Liver (tissue), 9 donors: ENCODE results near the gene USP15. TPM values are rescaled to one million over a fixed set of nuclear protein-coding genes. Genes with fewer than 3 reads are reported as not detected.

ENCODE experiments used
- DNase-seq: peaks from one replicate; pipeline ENCODE4 v3.0.0-alpha.2; 2017; ENCODE audit warnings: low spot score
- H3K27ac ChIP-seq, 2 donors: one replicate each; pipeline ENCODE4 v1.7.0; 2013; ENCODE audit warnings: inconsistent platforms in 2 of 2, low read length in 2 of 2, control low read depth in 1 of 2, low read depth in 1 of 2, mild to moderate bottlenecking in 1 of 2
- H3K27me3 ChIP-seq, 4 donors: one replicate each; pipeline versions ENCODE4 v1.6.1 to v1.7.0; 2013; ENCODE audit warnings: low read length in 3 of 4, inconsistent platforms in 1 of 4, mild to moderate bottlenecking in 1 of 4, moderate library complexity in 1 of 4; ENCODE audit not compliant: control insufficient read depth in 4 of 4, insufficient read depth in 4 of 4
- H3K36me3 ChIP-seq, 4 donors: one replicate each; pipeline versions ENCODE4 v1.6.1 to v1.7.0; 2013; ENCODE audit warnings: low read length in 3 of 4, mild to moderate bottlenecking in 3 of 4, low read depth in 1 of 4, moderate library complexity in 1 of 4; ENCODE audit not compliant: control insufficient read depth in 4 of 4, insufficient read depth in 3 of 4
- H3K4me1 ChIP-seq, 4 donors: one replicate each; pipeline versions ENCODE4 v1.6.1 to v1.7.0; 2013; ENCODE audit warnings: low read length in 3 of 4, mild to moderate bottlenecking in 3 of 4, moderate library complexity in 1 of 4; ENCODE audit not compliant: control insufficient read depth in 4 of 4, insufficient read depth in 4 of 4
- H3K4me3 ChIP-seq, 3 donors: one replicate each; pipeline versions ENCODE4 v1.6.1 to v1.7.0; 2013; ENCODE audit warnings: low read length in 3 of 3, control low read depth in 1 of 3, low read depth in 1 of 3, mild to moderate bottlenecking in 1 of 3
- H3K9ac ChIP-seq, 2 donors: one replicate each; pipeline ENCODE4 v1.7.0; 2013; ENCODE audit warnings: low read length in 2 of 2, mild to moderate bottlenecking in 2 of 2, moderate library complexity in 2 of 2, control low read depth in 1 of 2, low read depth in 1 of 2
- H3K9me3 ChIP-seq, 4 donors: one replicate each; pipeline versions ENCODE4 v1.6.1 to v1.7.0; 2013; ENCODE audit warnings: low read length in 3 of 4; ENCODE audit not compliant: control insufficient read depth in 4 of 4
- EGR1 ChIP-seq, 2 donors: IDR thresholded peaks; 2 replicates each; pipeline ENCODE4 v1.6.1; 2016 to 2018; ENCODE audit warnings: antibody characterized with exemption in 2 of 2, low read depth in 2 of 2
- FOXA1 ChIP-seq: IDR thresholded peaks from 2 replicates; pipeline ENCODE4 v1.6.1; 2016; ENCODE audit warnings: antibody characterized with exemption
- FOXA2 ChIP-seq: IDR thresholded peaks from 2 replicates; pipeline ENCODE4 v1.6.1; 2016; ENCODE audit warnings: antibody characterized with exemption
- GABPA ChIP-seq, 2 donors: IDR thresholded peaks in 1 of 2; conservative IDR thresholded peaks in 1 of 2; 2 replicates each; pipeline ENCODE4 v1.6.1; 2016; ENCODE audit warnings: antibody characterized with exemption in 2 of 2, mild to moderate bottlenecking in 1 of 2, moderate library complexity in 1 of 2
- HNF4A ChIP-seq, 2 donors: conservative IDR thresholded peaks; 2 replicates each; pipeline ENCODE4 v1.6.1; 2016; ENCODE audit warnings: antibody characterized with exemption in 2 of 2, mild to moderate bottlenecking in 2 of 2
- JUND ChIP-seq, 2 donors: IDR thresholded peaks; 2 replicates each; pipeline ENCODE4 v1.6.1; 2016; ENCODE audit warnings: antibody characterized with exemption in 2 of 2
- MAX ChIP-seq: IDR thresholded peaks from 2 replicates; pipeline ENCODE4 v1.6.1; 2016; ENCODE audit warnings: antibody characterized with exemption
- NR2F2 ChIP-seq: IDR thresholded peaks from 2 replicates; pipeline ENCODE4 v1.6.1; 2016; ENCODE audit warnings: antibody characterized with exemption
- RAD21 ChIP-seq, 2 donors: IDR thresholded peaks; 2 replicates each; pipeline ENCODE4 v1.6.1; 2016; ENCODE audit warnings: antibody characterized with exemption in 2 of 2, mild to moderate bottlenecking in 2 of 2
- RXRA ChIP-seq, 2 donors: IDR thresholded peaks; 2 replicates each; pipeline ENCODE4 v1.6.1; 2017 to 2018; ENCODE audit warnings: antibody characterized with exemption in 2 of 2, mild to moderate bottlenecking in 1 of 2
- SP1 ChIP-seq: IDR thresholded peaks from 2 replicates; pipeline ENCODE4 v1.6.1; 2018; ENCODE audit warnings: antibody characterized with exemption, mild to moderate bottlenecking
- YY1 ChIP-seq: IDR thresholded peaks from 2 replicates; pipeline ENCODE4 v1.6.1; 2016; ENCODE audit warnings: antibody characterized with exemption, mild to moderate bottlenecking
- WGBS: extraction: QIAGEN DNeasy Blood & Tissue Kit; methylation state at CpG from one replicate; pipeline ENCODE4 v1.1.7; 2013; 5-methylcytosine and 5-hydroxymethylcytosine counted together
- polyA plus RNA-seq, 2 donors: library from polyadenylated mRNA; stranded (reverse) in 1 of 2; unstranded in 1 of 2; fragments of 200-250 nt in 1 of 2; fragments of >200 nt in 1 of 2; fragmentation: Nextera tagmentation in 1 of 2; extraction: Ambion mirVana in 1 of 2; gene quantifications; one replicate each; pipeline versions ENCODE4 v1.2.1 to v1.2.3, GENCODE V29; 2013 to 2015
- total RNA-seq, 2 donors: library from RNA; depleted of rRNA; stranded (reverse); fragments of >200 nt; gene quantifications; one replicate each; pipeline ENCODE4 v1.2.3, GENCODE V29; 2014
- donor health status: healthy.
- donor health status: healthy.
- donor health status: healthy.
- donor health status: healthy.
- donor health status: healthy.

The USP15 gene
- total and polyA plus RNA-seq, 4 donors, result 16.6 to 188 (median 56.5) TPM

GRCh38 chr12:62407587-62407986 lies 147.4 kb downstream of the USP15 start:
- 36% methylated on average over 1 of the region's 1 CpG for WGBS
- Histone ChIP-seq H3K36me3 (peaks cover 0 to 22% (median 17%) of the 10 kb centered on the region in 4 donors), H3K27ac (no peak overlapping the region)

GRCh38 chr12:62409068-62409467 lies 148.9 kb downstream of the USP15 start:
- DNase-seq, result no peak
- Histone ChIP-seq H3K4me3 (no peak overlapping the region), H3K9me3 (no peaks in the 10 kb centered on the region), H3K27ac (no peak overlapping the region), H3K4me1 (peaks cover 0 to 7% (median 2%) of the 10 kb centered on the region in 4 donors), H3K27me3 (no peaks in the 10 kb centered on the region), H3K9ac (no peak overlapping the region), H3K36me3 (peaks cover 0 to 11% (median 7%) of the 10 kb centered on the region in 4 donors)
- TF ChIP-seq HNF4A (conservative IDR thresholded peaks at IDR 0.05), result peak in 1 of 2 donors; percentile 69
- no peak for TF ChIP-seq YY1
- 58% methylated on average over 3 of the region's 3 CpGs for WGBS

More at GRCh38 chr12:62407587-62407986, 147.4 kb downstream of the USP15 start:
- TF ChIP-seq HNF4A (conservative IDR thresholded peaks at IDR 0.05), result peak; percentile 53 to 80
- TF ChIP-seq EGR1 (IDR thresholded peaks at IDR 0.05; ENCODE audit: low read depth in 2 of 2), result no peak
- TF ChIP-seq RXRA (IDR thresholded peaks at IDR 0.05), result peak in 1 of 2 donors; percentile 35
- Histone ChIP-seq H3K9ac (no peak overlapping the region), H3K4me3 (no peak overlapping the region), H3K9me3 (no peaks in the 10 kb centered on the region), H3K27me3 (no peaks in the 10 kb centered on the region), H3K4me1 (peaks cover 0 to 7% (median 2%) of the 10 kb centered on the region in 4 donors)
- DNase-seq, result no peak

GRCh38 chr12:62414180-62414579 lies 154.0 kb downstream of the USP15 start:
- Histone ChIP-seq H3K9ac (no peak overlapping the region), H3K4me3 (no peak overlapping the region), H3K27me3 (no peaks in the 10 kb centered on the region), H3K27ac (no peak overlapping the region), H3K36me3 (no peaks in the 10 kb centered on the region), H3K4me1 (no peaks in the 10 kb centered on the region), H3K9me3 (peaks cover 0 to 3% (median 1%) of the 10 kb centered on the region in 4 donors)
- no peak for DNase-seq
- WGBS, result over 99% methylated on average over 2 of the region's 2 CpGs
- TF ChIP-seq SP1 (no peak), EGR1 (IDR thresholded peaks at IDR 0.05; ENCODE audit: low read depth in 2 of 2) (no peak), NR2F2 (no peak), FOXA2 (no peak), RAD21 (IDR thresholded peaks at IDR 0.05) (no peak), JUND (IDR thresholded peaks at IDR 0.05) (no peak)

- H3K27ac ChIP-seq, result no peak overlapping the region
- WGBS, result 87% methylated on average over 3 of the region's 3 CpGs
- no peaks in the 10 kb centered on the region for H3K4me1 ChIP-seq
- no peaks in the 10 kb centered on the region for H3K27me3 ChIP-seq
- TF ChIP-seq FOXA1, result no peak
- no peaks in the 10 kb centered on the region for H3K36me3 ChIP-seq
- no peak overlapping the region for H3K9ac ChIP-seq
- no peak overlapping the region for H3K4me3 ChIP-seq
- peaks cover 0 to 5% (median 1%) of the 10 kb centered on the region in 4 donors for H3K9me3 ChIP-seq
- DNase-seq, result no peak
Observed at GRCh38 chr12:62426089-62426488, 165.9 kb downstream of the USP15 start.

GRCh38 chr12:62429457-62429856 lies 169.3 kb downstream of the USP15 start:
- no peak overlapping the region for H3K27ac ChIP-seq
- H3K27me3 ChIP-seq, result no peaks in the 10 kb centered on the region
- peaks cover 0 to 3% (median 1%) of the 10 kb centered on the region in 4 donors for H3K9me3 ChIP-seq
- no peak overlapping the region for H3K9ac ChIP-seq
- no peaks in the 10 kb centered on the region for H3K4me1 ChIP-seq
- TF ChIP-seq YY1, result no peak
- no peak for TF ChIP-seq GABPA (IDR thresholded peaks at IDR 0.05 in 1 of 2, conservative IDR thresholded peaks at IDR 0.05 in 1 of 2)
- no peak for TF ChIP-seq NR2F2
- TF ChIP-seq MAX, result no peak
- no peak for DNase-seq
- H3K4me3 ChIP-seq, result no peak overlapping the region
- H3K36me3 ChIP-seq, result no peaks in the 10 kb centered on the region
